Muscle of back (tissue), 11 donors: ENCODE results near the gene PIMREG. TPM values are rescaled to one million over a fixed set of nuclear protein-coding genes. Genes with fewer than 3 reads are reported as not detected.

Source experiments
- DNase-seq, 3 donors: peaks; one replicate each; pipeline versions ENCODE4 v3.0.0 to v3.0.0-alpha.2; 2013
- polyA plus RNA-seq, 10 donors: library from polyadenylated mRNA; unstranded; fragments of 120-200 nt; gene quantifications; one replicate each; pipeline ENCODE4 v1.2.1, GENCODE V29; 2013; ENCODE audit not compliant: insufficient read length in 10 of 10

The PIMREG gene
- polyA plus RNA-seq, 10 donors, result 8.1 to 20.9 (median 12.0) TPM

GRCh38 chr17:6496640-6497441 lies 52.6 kb downstream of the PIMREG start:
- peak in 2 of 3 donors; percentile 51 to 59 for DNase-seq

GRCh38 chr17:6497496-6498221 lies 53.4 kb downstream of the PIMREG start:
- DNase-seq, result peak in 1 of 3 donors; percentile 19

- no peak for DNase-seq
Measured at GRCh38 chr17:6498356-6498755, 54.1 kb downstream of the PIMREG start.

- no peak for DNase-seq
Measured at GRCh38 chr17:6498901-6499540, 54.8 kb downstream of the PIMREG start.

Other genes with a start within 250 kb of the PIMREG start
- under 1 TPM in 1 of 10 donors, not detected in 9; 0.07 TPM for gene AIPL1, start 9.3 kb upstream of the PIMREG start, polyA plus RNA-seq
- gene PITPNM3, start 112.1 kb downstream of the PIMREG start, polyA plus RNA-seq, result 1 to 10 TPM; 3.1 to 5.5 (median 4.6) TPM
- gene KIAA0753, start 196.3 kb downstream of the PIMREG start, polyA plus RNA-seq, result 10 to 100 TPM in 8 of 10 donors, 1 to 10 TPM in 2; 8.9 to 17.7 (median 11.8) TPM
- 10 to 100 TPM; 45.2 to 74.2 (median 52.4) TPM for gene TXNDC17, start 196.6 kb downstream of the PIMREG start, polyA plus RNA-seq
- gene MED31, start 207.2 kb downstream of the PIMREG start, polyA plus RNA-seq, result 10 to 100 TPM; 12.8 to 16.8 (median 15.7) TPM
- gene C17orf100, start 207.3 kb downstream of the PIMREG start, polyA plus RNA-seq, result 1 to 10 TPM; 2.0 to 4.8 (median 3.3) TPM